NCI-H1105 (cell line): ENCODE data around the gene TAB3.
"Not testable (repeated sequence)": the region's sequence is repeated elsewhere in the genome, so short reads cannot be mapped to it uniquely, and the experiment has no call there.

Experiments used
- DNase-seq: peaks from one replicate; lab custom pipeline; 2025; lab: John Stamatoyannopoulos, UW

Gene TAB3

GRCh38 chrX:30812326-30812725, 76.7 kb downstream of the TAB3 start:
- DNase-seq, result no peak

DNA sequence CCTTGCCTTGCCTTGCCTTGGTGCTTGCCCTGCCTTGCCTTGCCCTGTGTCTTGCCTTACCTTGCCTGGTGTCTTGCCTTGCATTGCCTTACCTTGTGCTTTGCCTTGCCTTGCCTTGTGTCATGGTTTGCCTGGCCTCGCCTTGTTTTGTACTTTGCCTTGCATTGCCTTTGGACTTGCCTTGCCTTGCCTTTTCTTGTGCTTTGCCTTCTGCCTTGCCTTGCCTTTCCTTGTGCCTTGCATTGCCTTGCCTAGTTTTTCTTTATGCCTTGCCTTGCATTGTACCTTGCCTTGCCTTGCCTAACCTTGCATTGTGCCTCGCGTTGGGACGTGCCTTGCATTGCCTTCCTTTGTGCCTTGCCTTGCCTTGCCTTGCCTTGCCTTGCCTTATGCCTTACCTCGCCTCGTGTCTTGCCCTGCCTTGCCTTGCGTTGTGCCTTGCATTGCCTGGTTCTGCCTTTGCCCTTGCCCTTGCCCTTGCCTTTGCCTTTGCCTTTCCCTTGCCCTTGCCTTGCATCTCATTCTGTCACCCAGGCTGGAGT, 82.8 kb downstream of the TAB3 start:
- DNase-seq, result no peak

DNA sequence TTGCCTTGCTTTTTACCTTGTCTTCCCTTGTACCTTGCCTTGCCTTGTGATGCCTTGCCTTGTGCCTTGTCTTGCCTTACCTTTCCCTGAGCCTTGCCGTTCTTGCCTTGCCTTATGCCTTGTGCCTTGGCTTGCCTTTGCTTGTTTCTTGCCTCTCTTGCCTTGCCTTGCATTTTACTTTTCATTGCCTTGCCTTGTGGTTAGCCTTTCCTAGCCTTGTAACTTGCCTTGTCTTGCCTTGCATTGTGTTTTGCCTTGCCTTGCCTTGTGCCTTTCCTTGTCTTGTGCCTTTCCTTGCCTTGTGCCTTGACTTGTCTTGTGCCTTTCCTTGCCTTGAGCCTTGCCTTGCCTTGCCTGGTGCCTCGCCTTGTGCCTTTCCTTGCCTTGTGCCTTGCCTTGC, 84.6 kb downstream of the TAB3 start:
- no peak for DNase-seq

DNA sequence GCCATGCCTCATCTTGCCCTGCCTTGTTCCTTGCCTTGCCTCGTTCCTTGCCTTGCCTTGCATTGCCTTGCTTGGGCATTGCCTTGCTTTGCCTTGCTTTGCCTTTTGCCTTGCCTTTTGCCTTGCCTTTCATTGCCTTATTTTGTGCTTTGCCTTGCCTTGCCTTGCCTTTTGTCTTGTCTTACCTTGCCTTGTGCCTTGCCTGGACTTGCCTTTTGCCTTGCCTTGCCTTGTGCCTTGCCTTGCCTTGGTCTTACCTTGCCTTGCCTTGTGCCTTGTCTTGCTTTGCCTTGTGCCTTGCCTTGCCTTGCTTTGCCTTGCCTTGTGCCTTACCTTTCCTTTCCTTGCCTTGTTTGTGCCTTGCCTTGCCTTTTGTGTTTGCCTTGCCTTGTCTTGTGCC, 88.2 kb downstream of the TAB3 start:
- DNase-seq, result no peak

DNA sequence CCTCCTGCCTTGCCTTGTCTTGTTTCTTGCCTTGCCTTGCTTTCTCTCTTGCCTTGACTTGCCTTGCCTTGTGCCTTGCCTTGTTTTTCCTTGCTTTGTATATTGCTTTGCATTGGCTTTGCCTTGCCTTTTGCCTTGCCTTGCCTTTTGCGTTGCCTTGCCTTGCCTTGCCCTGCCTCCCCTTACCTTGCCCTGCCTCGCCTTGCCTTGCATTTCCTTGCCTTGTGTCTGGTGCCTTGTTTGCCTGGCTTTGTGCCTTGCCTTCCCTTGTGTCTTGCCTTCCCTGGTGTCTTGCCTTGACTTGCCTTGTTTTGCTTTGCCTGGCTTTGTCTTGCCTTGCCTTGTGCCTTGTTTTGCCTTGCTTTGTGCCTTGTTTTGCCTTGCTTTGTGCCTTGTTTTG, 89.7 kb downstream of the TAB3 start:
- DNase-seq, result no peak

GRCh38 chrX:30798810-30799209, 90.2 kb downstream of the TAB3 start:
- DNase-seq, result no peak

GRCh38 chrX:30797301-30797700, 91.8 kb downstream of the TAB3 start:
- not testable (repeated sequence) for DNase-seq

DNA sequence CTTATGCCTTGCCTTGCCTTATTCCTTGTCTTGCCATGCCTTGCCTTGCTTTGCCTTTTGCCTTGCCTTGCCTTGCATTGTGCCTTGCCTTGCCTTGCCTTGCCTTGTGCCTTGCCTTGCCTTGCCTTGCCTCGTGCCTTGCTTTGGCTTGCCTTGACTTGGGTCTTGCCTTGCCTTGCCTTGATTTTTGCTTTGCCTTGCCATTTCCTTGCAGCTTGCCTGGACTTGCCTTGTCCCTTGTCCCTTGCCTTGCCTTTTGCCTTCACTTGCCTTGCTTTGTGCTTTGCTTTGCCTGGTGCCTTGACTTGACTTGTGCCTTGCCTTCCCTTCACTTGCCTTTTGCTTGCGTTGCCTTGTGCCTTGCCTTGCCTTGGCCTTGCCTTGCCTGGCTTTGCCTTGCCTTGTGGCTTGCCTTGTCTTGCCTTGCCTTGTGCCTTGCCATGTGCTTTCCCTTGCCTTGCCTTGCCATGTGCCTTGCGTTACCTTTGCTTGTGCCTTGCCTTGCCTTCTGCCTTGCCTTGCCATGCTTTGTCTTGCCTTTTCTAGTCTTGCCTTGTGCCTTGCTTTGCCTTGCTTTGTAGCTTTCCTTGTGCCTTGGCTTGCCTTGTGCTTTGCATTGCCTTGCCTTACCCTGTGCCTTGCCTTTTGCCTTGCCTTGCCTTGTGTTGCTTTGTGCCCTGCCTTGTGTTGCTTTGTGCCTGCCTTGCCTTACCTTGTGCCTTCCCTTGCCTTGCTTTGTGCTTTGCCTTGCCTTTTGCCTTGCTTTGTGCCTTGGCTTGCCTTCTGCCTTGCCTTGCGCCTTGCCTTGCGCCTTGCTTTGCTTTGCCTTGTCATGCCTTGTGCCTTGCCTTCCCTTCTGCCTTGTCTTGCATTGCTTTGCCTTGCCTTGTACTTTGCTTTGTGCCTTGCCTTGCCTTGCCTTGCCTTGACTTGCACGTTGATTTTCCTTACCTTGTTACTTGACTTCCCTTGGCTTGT, 92.8 kb downstream of the TAB3 start:
- no peak for DNase-seq

DNA sequence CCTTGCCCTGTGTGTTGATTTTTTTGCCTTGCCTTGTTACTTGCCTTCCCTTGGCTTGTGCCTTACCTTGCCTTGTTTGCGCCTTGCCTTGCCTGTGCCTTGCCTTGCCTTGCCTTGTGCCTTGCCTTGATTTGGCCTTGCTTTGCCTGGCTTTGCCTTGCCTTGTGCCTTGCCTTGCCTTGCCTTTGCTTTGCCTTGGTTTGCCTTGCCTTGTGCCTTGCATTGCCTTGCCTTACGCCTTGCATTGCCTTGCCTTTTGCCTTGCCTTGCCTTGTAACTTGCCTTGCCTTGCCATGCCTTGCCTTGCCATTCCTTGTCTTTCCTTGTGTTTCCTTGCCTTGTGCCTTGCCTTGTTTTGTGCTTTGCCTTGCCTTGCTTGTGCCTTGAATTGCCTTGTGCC, 94.6 kb downstream of the TAB3 start:
- DNase-seq, result no peak

DNA sequence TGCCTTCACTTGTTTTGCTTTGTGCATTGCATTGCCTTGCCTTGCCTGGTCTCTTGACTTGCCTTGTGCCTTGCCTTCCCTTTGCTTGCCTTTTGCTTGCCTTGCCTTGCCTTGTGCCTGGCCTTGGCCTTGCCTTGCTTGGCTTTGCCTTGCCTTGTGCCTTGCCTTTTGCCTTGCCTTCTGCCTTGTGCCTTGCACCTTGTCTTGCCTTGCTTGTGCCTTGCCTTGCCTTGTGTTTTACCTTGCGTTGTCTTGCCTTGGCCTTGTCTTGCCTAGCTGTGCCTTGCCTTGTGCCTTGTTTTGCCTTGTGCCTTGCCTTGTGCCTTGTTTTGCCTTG, 95.3 kb downstream of the TAB3 start:
- no peak for DNase-seq

GRCh38 chrX:30793075-30793766, 95.8 kb downstream of the TAB3 start:
- DNase-seq, result no peak

DNA sequence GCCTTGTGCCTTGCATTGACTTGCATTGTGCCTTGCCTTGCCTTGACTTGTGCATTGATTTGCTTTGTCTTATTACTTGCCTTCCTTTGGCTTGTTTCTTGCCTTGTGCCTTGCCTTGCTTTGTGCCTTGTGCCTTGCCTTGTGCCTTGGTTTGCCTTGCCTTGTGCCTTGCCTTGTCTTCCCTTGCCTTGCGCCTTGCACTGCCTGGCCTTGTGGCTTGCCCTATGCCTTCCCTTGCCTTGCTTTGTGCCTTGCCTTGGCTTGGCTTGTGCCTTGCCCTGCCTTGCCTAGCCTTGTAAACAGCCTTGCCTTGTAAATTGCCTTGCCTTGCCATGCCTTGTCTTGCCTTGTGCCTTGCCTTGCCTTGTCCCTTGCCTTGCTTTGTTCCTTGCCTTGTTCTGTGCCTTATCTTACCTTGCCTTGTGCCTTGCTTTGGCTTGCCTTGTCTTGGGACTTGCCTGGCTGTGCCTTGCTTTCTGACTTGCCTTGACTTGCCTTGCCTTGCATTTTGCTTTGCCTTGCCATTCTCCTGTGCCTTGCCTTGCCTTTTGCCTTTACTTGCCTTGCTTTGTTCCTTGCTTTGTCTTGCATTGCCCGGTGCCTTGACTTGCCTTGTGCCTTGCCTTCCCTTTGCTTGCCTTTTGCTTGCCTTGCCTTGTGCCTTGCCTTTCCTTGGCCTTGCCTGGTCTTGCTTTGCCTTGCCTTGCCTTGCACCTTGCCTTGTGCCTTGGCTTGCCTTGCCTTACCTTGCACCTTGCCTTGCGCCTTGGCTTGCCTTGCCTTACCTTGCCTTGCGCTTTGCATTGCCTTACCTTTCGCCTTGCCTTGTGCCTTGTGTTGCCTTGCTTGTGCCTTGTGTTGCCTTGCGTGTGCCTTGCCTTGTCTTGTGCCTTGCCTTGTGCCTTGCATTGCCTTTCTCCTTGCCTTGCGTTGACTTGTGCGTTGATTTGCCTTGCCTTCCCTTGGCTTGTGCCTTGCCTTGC, 97.5 kb downstream of the TAB3 start:
- no peak for DNase-seq

DNA sequence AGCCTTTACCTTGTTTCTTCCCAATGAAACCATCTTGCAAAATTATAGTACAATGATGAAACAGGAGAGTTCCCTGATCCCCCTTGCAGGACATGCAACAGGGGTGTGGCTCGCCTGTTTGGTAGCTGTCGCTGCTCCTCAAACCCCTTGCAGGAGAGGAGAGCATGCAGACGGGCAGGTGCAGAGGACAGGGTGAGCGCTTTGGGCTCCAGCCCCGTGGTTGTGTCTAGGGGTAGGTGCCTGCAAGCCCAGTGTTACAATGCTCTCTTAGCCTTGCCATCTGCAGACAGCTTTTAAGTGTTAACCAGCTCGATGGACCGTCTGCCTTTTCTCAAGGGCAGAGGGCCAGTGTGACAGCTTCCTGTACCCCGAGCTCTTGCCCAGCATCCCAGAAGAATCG, 102.0 kb downstream of the TAB3 start:
- DNase-seq, result no peak

- no peak for DNase-seq
These were observed 102.7 kb downstream of the TAB3 start for GRCh38 chrX:30786374-30786773.

DNA sequence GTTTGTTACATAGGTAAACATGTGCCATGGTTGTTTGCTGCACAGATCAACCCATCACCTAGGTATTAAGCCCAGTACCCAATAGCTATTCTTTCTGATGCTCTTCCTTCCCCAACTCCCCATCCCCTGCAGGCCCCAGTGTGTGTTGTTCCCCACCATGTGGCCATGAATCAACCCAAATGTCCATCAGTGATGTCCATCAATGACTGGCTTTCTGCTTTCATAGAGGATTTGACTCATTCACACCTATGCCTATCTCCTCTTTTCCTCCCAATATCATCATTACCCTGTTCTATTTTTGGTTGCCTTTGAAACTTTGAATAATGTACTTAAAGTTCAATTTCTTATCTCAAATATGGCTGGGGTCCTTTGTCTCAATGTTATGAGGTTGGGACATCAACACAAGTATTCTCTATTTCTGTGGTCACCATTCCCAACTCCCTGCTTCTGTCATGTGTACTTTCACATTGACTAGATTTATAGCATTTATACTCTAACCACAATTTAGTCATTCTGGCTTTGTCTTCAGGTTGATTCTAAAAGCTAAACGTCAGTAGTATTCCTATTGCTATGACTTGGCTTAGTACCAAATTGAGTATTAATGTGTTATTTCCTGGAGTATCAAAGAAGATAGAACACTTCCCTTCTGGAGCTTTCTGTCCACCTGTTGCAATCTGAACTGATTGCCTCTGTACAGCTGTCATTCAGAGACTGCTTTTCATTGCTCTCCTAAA, 107.2 kb downstream of the TAB3 start:
- no peak for DNase-seq

- DNase-seq, result no peak
These were observed 109.5 kb downstream of the TAB3 start for GRCh38 chrX:30779453-30780030.

- DNase-seq, result no peak
These were observed 111.5 kb downstream of the TAB3 start for GRCh38 chrX:30777575-30777974.
